ENCODE measurements around the gene ABCA8.
A peak's percentile ranks its signal among the peaks of the same experiment; 100 is the strongest.

ABCA8 gene

DNA sequence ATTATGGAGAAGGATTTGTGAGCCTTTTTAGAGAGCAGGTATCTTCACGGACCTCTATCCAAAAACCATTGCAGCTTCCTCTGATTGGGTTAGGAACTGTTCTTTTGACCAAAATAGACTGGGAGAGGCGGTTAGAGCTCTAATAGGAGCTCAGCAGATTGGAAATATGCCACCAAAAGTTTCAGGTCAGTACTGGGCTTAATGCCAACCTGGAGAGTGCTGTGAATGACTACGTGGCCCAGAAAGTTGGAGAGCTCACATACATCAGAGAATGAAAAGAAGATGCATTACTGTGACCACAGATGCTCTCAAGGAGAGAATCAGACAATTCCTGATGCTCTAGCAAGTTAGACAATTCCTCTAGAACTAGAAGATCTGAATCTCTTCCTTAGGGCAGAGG is 86.5 kb downstream of the ABCA8 start:
- DNase-seq, result no peak

- no peak for DNase-seq
These were observed 87.3 kb downstream of the ABCA8 start for GRCh38 chr17:68867759-68868516.

- DNase-seq, result no peak
These were observed 89.6 kb downstream of the ABCA8 start for GRCh38 chr17:68865584-68865983.

GRCh38 chr17:68863091-68863652 is 92.0 kb downstream of the ABCA8 start:
- no peak for DNase-seq

DNA sequence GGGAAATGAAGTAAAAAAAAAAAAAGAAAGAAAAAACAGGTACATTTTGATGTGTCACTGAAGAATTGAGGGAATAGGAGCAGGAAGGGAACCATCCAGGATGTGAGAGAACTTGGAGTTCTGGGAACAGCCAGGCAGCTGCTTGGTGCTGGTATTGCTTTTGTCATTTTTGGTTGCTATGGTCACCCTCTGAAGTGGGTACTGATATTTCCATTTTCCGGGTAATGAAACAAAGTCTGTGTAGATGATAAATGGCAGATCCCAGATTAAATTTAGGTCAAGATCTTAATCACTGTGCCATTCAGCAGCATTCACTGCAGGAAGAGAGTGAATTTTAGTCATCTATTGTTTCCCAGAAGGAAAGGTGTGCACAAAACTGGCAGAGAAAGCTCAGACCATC is 93.6 kb downstream of the ABCA8 start:
- DNase-seq, result no peak

GRCh38 chr17:68860941-68861340 is 94.3 kb downstream of the ABCA8 start:
- DNase-seq, result no peak

DNA sequence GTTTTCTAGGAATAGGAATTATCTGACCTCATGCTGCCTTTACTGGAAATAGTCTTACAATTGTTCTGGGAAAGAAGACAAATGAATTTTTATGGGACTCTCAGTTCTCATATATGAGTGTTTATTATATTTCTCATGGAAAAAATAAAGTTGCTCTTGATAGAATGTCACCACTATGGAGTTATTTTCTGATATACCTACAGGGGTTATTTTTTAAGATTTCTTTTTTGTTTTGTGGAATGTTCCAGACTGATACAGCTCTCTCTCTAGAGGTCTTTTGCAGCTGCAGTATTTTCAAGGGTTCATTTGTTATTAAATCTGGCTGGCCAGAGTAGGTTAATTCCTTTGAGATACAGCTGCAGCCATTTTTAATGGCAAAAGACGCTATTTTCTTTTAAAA is 100.7 kb downstream of the ABCA8 start:
- no peak for DNase-seq

DNA sequence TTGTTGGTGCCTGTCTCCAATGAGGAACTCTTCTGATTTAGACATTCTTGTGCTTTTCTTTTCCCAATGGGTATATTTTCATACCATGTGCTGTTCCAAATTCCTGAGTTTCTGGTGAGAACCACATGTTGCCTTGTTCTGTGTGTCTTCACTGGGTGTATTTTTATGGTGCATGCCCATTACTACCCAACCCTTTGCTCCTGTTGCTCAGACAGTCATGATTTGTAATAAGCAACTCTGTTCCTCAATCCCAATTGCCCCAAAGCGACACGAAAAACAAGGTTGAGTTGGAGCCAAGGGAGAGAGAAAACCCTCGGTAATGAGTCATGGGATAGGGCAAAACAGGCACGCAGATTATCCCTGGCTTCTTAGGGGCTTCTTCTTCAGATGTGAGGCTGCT is 101.8 kb downstream of the ABCA8 start:
- no peak for DNase-seq

DNA sequence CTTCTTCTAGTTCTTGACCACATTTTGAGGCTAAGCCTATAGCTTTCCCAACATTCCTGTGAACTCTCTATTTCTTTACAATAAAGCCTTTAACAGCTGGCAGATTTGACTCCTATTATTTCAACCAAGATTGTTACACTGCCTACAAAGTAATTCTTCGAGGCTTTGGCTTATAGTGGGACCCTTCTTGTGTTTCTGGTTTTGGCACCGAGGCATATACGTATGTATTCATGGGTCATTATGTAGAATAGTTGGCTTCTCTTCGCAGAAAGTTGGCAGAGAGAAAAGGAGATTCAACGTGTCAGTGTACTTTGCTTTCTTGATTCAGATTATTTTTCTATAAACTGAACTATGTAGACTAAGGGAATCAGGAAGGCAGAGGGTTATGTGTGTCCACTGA is 102.2 kb downstream of the ABCA8 start:
- no peak for DNase-seq

- no peak for DNase-seq
These were observed 103.3 kb downstream of the ABCA8 start for GRCh38 chr17:68851890-68852289.

GRCh38 chr17:68850749-68851510 is 104.3 kb downstream of the ABCA8 start:
- no peak for DNase-seq

DNA sequence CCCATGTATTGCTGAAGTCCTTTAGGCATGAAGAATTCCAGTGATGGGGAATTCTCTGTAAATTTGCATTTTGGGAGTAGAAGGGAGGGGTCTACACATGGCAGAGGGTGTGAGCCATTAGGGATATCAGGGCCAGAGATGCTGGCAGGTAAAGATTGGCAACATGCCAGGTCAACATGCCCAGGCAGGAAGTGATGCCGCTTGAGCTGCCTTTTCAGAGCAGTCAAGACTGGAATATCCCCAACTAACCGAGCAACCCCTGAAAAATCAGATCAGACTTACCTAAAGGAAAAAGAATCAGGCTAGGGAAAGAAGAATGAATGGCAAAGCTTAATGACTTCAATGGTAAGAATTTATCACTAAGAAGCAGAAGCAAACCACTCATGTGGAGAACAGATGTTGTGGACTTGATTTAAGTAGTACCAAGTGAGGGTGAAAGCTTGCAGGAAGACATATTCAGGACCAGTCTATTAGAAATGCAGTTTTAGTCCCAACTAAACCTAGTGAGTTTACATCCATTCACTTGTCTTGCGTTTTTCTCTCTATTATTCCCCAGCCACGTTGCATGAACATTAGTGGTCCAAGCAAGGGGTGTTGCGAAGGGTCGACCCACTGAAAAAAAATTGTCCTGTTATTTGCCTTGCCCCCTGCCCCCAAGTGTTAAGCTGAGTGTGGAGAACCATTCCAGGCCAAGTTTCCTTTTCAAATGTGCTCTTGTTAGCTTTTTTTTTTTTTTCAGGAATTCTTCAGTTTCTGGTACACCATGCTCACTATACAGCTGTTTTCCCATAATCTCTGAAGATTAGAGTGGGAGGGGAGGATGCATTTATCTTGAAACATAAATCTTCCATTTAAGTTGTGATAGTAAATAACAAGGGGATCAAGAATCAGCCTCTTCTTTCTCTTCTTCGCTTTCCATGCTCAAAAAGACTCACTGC is 105.2 kb downstream of the ABCA8 start:
- DNase-seq, result no peak

DNA sequence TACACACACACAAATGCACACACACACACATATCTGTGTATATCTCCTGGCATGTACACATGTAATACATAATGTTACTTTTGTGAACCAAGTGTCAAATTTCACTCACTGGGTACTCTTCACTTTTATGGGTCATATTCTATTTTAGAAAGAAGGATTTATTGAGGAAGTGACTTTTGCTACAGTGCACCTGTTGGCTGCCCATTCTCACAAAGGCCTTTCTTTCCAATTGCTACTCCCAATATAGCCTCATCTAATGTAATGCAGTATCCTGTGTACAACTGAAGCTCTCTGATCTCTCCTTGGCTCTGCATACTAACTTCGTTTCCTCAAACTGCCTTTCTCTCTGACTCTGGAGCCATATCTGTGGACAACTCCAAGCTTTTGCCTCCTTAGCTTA is 107.5 kb downstream of the ABCA8 start:
- DNase-seq, result no peak

- DNase-seq, result no peak
These were observed 111.7 kb downstream of the ABCA8 start for GRCh38 chr17:68843522-68843921.

- no peak for DNase-seq
These were observed 115.1 kb downstream of the ABCA8 start for GRCh38 chr17:68840073-68840472.

DNA sequence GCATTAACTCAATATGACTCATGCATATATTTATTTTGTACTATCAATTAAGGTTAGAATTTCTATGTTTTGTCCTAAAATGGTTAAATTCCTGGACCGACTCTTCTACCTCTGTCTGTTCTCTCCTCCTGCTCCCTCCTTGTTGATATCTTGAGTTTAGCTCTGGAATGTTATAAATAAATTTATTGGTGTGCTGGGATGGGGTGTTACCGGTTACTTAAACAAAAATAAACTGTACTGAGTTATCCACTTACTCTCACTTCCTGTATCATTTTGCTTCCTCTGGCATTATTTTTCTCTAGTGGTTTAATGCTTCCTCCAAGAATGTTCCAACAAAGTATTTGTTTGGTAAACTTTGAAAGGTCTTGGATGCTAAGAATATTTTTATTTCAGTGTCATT is 120.1 kb downstream of the ABCA8 start:
- DNase-seq, result no peak

DNA sequence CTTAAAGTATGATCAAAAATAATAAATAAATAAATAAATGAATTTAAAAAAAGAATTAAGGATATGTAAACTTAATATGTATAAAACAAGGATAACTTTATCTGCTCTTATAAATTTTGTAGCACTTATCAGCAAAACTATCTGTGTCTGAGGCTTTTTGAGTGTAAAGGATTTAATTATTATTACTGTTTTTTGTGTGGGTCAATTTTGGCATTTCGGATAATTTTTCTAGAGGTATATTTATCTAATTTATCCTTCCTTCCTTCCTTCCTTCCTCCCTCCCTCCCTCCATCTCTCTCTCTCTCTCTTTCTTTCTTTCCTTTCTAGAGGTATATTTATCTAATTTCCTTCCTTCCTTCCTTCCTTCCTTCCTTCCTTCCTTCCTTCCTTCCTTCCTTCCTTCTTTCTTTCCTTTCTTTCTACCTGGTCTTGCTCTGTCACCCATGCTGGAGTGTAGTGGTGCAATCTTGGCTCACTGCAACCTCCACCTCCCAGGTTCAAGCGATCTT is 120.8 kb downstream of the ABCA8 start:
- DNase-seq, result no peak

DNA sequence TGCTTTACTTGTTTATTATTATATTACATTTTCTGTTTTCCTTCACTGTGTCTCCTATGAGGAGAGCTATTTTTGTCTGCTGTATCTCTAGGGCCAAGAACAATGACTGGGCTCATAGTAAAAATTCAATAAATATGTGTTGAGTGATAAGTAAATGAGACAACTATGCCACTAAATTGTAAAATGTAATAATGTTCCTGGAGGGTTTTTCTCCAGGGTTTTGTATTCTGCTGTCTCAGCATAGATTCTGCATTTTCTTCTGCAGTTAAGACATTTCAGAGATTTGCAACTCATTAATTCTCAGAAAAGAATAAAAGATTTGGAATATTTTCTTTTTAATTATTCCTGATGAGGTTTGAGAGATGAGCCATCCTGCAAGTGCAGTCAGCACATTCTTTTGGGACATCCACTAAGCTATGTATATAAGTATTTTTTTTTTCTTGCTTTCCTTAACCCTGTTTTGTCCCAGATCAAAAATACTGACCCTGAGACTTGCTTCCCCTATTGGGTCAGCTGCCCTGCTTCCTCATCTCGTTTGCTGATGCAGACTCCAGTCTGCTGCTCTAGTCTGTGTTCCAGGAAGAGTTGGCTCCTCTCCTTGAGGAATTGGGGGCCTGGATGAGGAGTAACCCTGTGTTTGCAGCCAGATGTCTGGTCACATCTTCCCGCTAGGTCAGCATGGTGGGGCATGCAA is 122.9 kb downstream of the ABCA8 start:
- DNase-seq, result peak; percentile 32

GRCh38 chr17:68831170-68831569 is 124.0 kb downstream of the ABCA8 start:
- DNase-seq, result no peak

DNA sequence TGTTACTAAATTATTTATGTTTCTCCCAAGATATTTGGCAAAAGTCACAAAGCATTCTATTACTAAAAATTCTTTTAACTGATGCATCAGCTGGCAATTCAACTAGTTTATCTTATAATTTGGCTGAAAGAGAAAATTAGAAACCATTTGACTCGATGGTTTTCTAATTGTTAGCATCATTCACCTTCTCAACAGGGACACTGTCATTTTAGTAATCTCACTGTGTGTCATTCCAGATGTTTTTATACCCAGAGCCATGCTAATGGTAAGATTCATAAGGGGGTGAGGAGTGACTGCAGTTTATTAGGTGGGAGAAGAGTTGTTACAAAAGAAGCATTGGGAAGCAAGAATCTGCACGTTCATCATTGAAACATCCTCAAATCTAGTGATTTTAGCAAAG is 124.9 kb downstream of the ABCA8 start:
- no peak for DNase-seq

GRCh38 chr17:68829211-68829610 is 126.0 kb downstream of the ABCA8 start:
- DNase-seq, result no peak

GRCh38 chr17:68824707-68825106 is 130.5 kb downstream of the ABCA8 start:
- DNase-seq, result no peak
